GM23248 (cell line): ENCODE data around the gene POU2AF1.

ENCODE experiments used
- EZH2 ChIP-seq: fragments of 200-600 bp; sonication (generic); IDR thresholded peaks from 2 replicates; pipeline ENCODE4 v1.6.1; 2018; ENCODE audit warnings: antibody characterized with exemption, mild to moderate bottlenecking; ENCODE audit not compliant: insufficient read depth, poor library complexity, severe bottlenecking
- EZH2phosphoT487 ChIP-seq: fragments of 200-600 bp; sonication (generic); IDR thresholded peaks from 2 replicates; pipeline ENCODE4 v1.6.1; 2018; ENCODE audit warnings: antibody characterized with exemption, moderate library complexity, mild to moderate bottlenecking, low read depth; ENCODE audit not compliant: insufficient read depth

- no peak for TF ChIP-seq EZH2phosphoT487
- no peak for TF ChIP-seq EZH2
Observed at GRCh38 chr11:111417011-111417765, 38.1 kb upstream of the POU2AF1 start.
